ENCODE results near the gene DAZL.

The DAZL gene

DNA sequence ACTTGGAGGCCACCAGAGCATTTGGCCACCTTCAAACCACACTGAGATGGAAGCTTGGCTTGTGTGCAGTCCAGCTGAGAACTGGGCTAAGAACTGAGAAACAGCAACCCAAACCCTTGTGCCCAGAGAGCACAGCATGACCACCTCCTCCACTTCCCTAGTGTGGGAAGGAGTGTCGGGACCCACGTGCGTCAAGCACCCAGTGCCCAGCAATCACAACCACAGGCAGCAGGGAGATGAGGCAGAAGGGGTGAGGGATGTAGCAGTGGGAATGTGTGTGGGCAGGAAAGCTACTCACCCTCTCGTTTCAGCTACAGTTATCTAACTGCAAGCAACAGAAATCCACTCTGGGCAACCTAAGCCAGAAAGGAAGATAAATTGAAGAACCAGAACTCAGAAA is 66.7 kb downstream of the DAZL start:
- no peak for DNase-seq

DNA sequence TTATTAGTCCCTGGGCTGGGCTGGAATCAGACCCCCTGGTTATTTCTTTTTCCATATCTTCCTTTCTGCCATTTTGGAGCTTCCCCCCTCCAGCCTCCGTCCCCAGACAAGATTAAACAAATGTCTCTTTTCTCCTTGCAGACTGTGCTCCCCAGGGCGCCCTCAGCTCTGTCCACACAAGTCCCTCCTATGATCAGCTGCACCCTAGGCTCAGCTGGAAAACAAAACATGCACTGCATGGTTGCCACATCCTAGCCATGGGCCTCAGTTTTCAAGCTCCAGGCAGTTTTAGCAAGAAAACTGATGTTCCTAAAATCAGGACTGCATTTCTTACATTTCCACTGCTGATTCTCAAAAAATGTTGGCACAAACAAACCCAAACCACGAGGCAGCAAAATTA is 68.2 kb downstream of the DAZL start:
- DNase-seq = no peak

Measured in left hindlimb (tissue), 1 donor.